ENCODE results near the gene ACAA1. TPM values are rescaled to one million over a fixed set of nuclear protein-coding genes. Genes with fewer than 3 reads are reported as not detected.

Gene ACAA1
- total RNA-seq, 6 experiments from 2014 or later, result 192 to 441 (median 309) TPM

- no peak overlapping the region for H3K27ac ChIP-seq
- 78% methylated on average over 4 of the region's 4 CpGs for whole genome bisulfite sequencing (ENCODE audit: insufficient coverage, low coverage, low lambda C conversion rate, missing lambda C conversion rate)
- TF ChIP-seq CTCF (IDR thresholded peaks at IDR 0.05) (no peak), POLR2A (IDR thresholded peaks at IDR 0.05) (no peak)
- intact Hi-C loops (cut with DNase I), result no loop called here
- H3K4me3 ChIP-seq, result no peak overlapping the region
- ATAC-seq (no peak), DNase-seq (no peak)
- H3K36me3 ChIP-seq, result no peaks in the 10 kb centered on the region
- peaks cover 0 to 21% (median 0%) of the 10 kb centered on the region in 4 donors for H3K4me1 ChIP-seq
- H3K27me3 ChIP-seq, result no peaks in the 10 kb centered on the region
- no peaks in the 10 kb centered on the region for H3K9me3 ChIP-seq
Observed at GRCh38 chr3:38170722-38171121, 33.8 kb upstream of the ACAA1 start.

DNA sequence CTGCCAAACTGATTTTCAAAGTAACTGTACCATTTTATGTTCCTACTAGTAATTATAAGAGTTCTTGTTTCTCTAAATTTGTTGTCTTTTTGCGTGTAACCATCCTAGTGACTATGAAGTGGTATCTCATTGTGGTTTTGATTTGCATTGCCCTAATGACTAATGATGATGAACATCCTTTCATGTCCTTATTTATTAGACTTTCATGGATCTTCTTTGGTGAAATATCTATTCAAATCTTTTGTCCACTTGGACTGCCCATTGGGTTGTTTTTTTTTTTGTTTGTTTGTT lies 32.0 kb upstream of the ACAA1 start:
- H3K4me1 ChIP-seq, result peaks cover 0 to 25% (median 0%) of the 10 kb centered on the region in 4 donors
- no peak for DNase-seq
- WGBS (ENCODE audit: insufficient coverage, low coverage, low lambda C conversion rate, missing lambda C conversion rate), result 75% methylated on average over 1 of the region's 1 CpG

GRCh38 chr3:38168151-38169026 lies 31.5 kb upstream of the ACAA1 start:
- intact Hi-C loops (cut with DNase I), result no loop called here
- no peaks in the 10 kb centered on the region for H3K36me3 ChIP-seq
- 92% methylated on average over 4 of the region's 4 CpGs for WGBS (ENCODE audit: insufficient coverage, low coverage, low lambda C conversion rate, missing lambda C conversion rate)
- DNase-seq (no peak), ATAC-seq (no peak)
- H3K4me1 ChIP-seq, result peaks cover 0 to 23% (median 0%) of the 10 kb centered on the region in 4 donors
- no peak for TF ChIP-seq POLR2A (IDR thresholded peaks at IDR 0.05)
- no peak for TF ChIP-seq CTCF (IDR thresholded peaks at IDR 0.05)
- H3K9me3 ChIP-seq, result no peaks in the 10 kb centered on the region
- no peaks in the 10 kb centered on the region for H3K27me3 ChIP-seq
- no peak overlapping the region for H3K27ac ChIP-seq
- no peak overlapping the region for H3K4me3 ChIP-seq

More for the DNA sequence above, 32.0 kb upstream of the ACAA1 start:
- intact Hi-C loops (cut with DNase I), result no loop called here
- H3K4me3 ChIP-seq, result no peak overlapping the region
- TF ChIP-seq POLR2A (IDR thresholded peaks at IDR 0.05) (no peak), CTCF (IDR thresholded peaks at IDR 0.05) (no peak)
- H3K27me3 ChIP-seq, result no peaks in the 10 kb centered on the region
- no peak for ATAC-seq
- H3K9me3 ChIP-seq, result no peaks in the 10 kb centered on the region
- no peak overlapping the region for H3K27ac ChIP-seq
- H3K36me3 ChIP-seq, result no peaks in the 10 kb centered on the region

GRCh38 chr3:38167591-38167990 lies 30.7 kb upstream of the ACAA1 start:
- H3K27me3 ChIP-seq, result no peaks in the 10 kb centered on the region
- H3K27ac ChIP-seq, result no peak overlapping the region
- 89% methylated on average over 4 of the region's 4 CpGs for WGBS (ENCODE audit: insufficient coverage, low coverage, low lambda C conversion rate, missing lambda C conversion rate)
- TF ChIP-seq POLR2A (IDR thresholded peaks at IDR 0.05), result no peak
- TF ChIP-seq CTCF (IDR thresholded peaks at IDR 0.05), result no peak
- H3K4me1 ChIP-seq, result peaks cover 0 to 15% (median 0%) of the 10 kb centered on the region in 4 donors
- H3K9me3 ChIP-seq, result no peaks in the 10 kb centered on the region
- H3K4me3 ChIP-seq, result no peak overlapping the region
- no peaks in the 10 kb centered on the region for H3K36me3 ChIP-seq
- DNase-seq (no peak), ATAC-seq (no peak)
- intact Hi-C loops (cut with DNase I), result no loop called here

Measured in right lobe of liver (tissue), 6 donors.